Measurements from ENCODE around the gene FIBCD1.

Gene FIBCD1

DNA sequence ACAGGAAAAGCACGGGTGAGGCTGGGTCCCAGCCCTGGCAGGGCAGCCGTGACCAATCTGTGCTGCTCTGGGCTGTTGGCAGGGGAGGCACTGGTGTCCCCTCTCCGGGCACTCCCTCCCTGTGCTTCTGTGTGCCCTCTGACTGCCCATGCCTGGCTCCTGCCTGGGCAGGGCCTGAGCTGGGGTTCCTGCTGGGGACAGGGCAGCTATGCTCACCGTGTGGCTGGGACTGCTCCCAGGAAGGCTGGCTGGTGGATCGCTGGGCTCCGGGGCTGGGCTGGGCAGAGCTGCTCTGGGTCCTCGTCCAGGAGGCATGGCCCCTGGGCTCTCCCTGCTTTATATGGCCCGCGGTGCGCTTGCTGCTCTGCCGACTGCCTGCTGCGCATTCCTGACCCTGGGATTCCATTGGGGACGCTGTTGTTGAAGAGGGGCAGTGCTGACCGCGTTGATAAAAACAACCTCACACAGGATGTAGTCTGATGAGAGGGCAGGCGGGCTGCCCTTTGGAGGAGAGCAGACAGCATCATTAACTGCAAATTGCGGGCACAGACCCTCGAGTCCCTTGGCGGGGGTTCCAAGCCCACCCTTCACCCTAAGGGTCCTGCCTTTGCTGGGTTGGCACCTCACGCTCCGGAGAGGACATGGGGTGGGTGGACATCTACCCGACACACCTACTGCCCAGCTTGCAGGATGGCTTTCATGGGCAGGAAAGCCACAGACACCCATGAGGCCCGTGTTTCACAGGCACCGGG, 43.4 kb downstream of the FIBCD1 start:
- DNase-seq (ENCODE audit: low read depth in 2 of 2), result no peak

DNA sequence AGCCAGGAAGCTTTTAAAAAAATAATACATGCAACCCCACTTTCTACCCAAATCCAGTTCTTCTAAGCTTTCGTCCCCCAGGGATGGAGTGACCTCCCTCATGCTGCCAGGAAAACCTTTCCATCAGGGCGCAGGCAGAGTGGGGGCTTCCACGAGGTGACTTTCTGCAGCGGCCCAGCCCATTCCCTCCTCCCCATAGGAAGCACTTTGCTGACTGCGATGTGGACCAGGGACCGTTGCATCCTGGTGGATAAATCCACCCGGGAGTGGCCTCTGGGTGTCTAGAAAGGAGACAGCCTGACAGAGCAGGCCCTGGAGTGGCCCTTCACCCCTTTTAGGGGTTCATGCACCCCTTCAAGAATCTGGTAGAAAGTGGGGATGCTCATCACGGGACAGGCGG, 44.0 kb downstream of the FIBCD1 start:
- DNase-seq (ENCODE audit: low read depth in 2 of 2), result no peak

DNA sequence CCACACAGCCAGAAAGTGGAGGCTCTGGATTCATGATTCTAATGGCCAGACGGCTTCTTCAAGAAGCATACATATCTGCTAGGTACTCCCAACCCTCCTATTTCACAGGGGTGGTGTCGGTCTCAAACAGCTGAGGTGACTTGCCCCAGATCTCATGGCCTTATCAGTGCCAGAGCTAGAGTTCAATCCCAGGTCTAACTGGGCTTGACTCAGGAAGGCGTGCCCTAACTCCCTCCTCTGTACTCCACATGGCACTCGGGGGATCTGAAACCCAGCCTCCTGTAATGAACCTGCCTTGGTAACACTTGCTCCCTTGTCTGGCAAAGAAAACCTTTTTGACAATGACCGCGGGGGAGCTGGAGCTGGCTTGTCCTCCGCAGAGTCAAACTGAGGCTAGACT, 44.5 kb downstream of the FIBCD1 start:
- DNase-seq (ENCODE audit: low read depth in 2 of 2), result no peak

DNA sequence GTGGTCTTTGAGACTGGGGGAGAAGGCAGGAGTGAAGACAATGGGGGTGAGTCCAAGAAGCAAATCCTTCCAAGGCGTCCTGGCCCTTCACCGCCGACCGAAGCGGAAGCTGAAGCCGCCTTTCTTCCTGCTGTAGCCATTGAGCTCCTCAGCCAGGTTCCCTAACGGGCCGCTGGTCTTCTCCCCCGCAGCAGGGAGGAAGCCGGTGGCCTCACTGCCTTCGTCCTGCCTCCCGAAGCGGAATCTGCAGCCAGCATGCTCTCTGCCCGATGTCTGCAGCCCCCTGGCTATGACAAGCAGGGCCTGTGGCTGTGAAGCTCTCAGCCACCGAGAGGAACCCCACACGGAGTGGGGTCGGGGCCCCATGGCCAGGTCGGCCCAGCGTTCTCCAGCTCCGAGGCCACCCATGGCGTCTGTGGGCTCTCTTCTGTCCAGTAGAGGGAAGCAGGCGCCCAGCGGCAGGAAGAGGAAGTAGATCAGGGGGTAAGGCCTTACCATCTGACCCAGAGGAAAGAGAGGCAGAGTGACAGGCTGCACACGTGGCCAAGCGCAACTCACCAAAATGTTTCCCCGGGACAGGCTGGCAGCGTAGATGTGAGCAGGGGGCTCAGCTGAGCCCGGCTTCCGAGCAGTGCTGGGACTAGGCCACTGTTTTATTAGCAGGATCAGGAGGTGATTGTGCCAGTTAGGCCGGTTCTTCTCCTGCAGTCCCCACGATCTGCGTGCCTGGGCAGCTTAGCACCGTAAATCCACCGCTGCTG, 45.5 kb downstream of the FIBCD1 start:
- DNase-seq (ENCODE audit: low read depth in 2 of 2), result no peak

DNA sequence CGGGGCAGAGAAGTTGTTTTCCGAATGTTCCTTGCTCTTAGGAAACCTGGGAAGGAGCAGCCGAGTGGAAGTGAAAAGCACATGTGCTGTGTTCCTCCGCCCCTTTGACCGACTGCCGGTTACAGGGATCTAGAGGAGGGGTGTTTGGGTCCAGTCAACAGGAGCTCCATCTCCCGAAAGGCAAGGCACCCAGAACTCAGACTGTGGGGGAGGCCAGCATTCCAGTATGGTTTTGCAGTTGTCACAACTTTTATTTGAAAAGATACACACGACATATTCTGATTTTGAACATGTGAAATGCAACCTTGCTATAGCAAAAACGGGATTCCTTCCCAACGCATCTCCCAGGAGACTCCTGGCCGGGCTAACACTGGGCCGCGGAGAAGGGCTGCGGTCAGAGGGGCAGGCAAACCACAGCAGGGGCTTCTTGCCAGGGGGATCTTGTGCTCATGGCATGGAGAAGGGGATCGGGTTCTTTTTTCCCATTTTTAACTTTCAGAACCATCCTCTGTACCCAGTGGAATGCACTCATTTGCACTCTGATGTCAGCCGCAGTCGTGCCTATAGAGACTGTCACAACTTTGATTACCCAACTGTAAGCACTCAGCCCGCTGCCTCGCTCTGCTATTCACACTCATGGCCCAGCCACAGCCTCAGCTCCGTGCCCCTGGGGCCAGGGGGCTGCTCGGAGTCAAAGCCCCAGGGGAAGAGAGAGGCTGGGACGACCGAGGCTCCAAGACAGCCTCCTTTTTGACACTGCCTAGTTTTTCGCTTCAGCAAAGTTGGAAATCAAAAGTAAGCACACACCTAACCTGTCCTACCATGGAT, 46.4 kb downstream of the FIBCD1 start:
- DNase-seq (ENCODE audit: low read depth in 2 of 2), result no peak

DNA sequence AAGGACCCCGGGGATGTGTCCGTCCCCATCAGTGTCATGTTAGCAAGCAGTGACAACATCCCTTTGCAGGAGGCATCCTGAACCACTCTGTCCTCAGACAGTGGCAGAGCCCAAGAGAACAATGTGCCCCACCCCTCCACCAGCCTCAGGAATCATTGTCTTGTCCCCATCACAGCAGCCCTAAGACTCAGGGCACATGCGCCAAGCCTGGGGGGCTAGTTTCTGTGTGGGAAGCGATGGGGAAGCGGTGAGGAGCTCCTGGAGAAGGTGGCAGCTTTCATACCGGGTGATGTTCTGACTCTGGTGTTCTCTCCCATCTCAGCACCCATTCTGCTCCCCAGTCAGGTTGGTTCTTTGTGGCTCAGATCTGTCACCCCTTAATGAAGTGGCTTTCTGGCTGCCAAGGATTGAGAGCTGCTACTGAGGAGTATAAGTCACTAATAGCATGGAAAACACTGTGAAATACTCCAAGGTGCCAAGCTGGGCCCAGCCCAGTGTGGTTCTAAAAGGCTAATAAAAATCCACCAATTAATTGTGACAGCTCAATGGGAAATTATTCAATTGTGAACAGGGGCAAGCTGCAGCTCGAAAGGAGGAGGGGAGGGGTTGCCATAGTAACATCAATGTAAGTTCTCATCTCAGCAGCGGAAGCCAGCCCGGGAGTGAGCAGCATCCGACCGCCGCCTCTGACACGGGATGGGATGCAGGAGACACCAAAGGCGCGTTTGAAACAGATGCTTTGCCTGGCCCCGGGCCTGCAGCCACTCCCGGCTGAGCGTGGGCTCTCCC, 47.2 kb downstream of the FIBCD1 start:
- no peak for DNase-seq (ENCODE audit: low read depth in 2 of 2)

DNA sequence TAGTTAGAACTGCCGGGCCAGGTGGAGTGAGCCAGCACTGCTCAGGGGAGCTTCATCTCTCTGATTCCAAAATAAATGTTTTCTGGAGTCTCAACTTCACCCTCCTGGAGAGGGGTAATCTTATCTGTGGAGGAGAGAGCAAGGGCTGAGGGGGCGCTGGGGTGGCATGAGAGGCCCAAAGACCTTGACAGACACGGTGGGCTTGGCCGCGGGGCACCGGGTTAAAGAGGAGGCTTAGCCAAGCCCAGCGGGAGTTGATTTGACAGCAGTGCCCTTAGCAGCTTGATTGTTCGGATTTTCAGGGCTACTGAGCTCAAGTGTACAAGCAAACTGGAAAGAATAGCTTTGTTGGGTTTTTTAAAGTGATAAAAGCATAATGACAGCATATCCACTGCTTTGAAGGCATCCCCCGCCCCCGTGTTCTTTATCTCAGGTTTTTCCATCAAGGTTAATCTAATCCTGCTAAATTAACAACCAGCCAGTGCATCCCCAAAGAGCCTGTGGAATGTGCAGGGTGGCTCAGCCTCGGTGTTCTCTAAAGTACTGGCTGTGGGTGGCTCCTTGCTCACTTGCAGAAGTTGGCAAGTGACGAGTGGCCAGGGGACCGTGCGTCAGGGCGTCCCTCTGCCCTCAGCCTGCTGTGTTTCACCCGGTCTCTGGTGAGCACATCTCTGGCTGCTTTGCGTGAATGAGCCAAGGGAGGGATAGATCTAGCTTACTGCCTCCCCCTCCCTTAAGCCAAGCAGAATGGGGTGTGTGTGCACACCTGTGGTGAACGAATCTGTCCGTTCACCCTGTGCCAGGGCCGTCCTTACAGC, 48.0 kb downstream of the FIBCD1 start:
- DNase-seq (ENCODE audit: low read depth in 2 of 2), result no peak

DNA sequence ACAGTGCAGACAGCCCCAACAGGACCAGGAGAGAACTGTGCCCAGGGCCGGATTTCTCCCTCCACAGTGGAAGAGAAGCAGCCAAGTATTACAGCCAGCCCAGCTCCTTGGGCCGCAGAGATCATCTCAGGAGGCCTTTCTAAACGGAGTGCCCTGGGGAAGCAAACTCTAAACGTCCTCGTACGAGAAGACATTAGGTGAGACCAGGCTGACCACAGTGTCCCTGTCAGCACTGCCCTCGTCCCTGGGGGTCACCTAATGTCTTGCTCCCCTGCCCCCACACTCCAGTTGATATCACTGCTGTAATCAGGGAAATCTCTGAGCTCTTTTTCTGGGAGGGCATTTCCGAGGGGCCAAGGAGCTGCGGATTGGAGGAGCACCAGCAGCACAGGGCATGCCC, 48.9 kb downstream of the FIBCD1 start:
- DNase-seq (ENCODE audit: low read depth in 2 of 2), result no peak

DNA sequence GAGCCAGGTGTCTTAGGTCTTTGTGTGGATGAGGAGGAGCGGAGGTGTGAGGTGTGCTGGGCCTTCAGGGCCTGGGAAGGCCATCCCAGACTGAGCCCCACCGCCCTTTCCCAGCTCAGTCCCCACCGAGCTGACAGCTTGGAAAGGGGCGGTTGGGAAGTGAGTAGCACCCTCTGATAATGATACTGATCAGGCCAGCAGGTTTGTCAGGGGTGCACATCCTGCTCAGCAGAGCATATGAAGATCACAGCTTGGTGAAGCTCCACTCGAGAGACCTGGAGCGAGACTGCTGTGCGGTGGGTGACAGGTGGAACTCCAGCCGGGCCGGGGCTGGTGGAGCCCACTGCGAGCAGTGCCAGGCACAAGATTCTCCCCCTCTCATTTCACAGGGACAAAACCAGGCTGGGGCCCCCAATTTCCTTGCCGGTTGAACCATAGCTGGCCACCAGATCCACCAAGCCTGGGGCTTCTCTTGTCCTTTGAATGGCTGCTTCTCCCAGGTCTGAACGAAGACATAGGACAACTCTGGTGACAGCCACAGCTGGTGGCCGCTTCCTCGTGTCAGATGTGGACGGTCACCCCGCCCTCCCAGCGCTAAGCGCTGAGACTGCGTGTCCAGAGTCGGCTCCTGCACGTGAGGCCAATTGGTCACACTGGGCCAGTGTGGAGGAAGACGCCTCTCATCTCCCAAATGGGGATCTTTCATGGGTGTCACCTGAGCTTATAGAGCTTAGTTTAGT, 50.7 kb downstream of the FIBCD1 start:
- no peak for DNase-seq (ENCODE audit: low read depth in 2 of 2)

DNA sequence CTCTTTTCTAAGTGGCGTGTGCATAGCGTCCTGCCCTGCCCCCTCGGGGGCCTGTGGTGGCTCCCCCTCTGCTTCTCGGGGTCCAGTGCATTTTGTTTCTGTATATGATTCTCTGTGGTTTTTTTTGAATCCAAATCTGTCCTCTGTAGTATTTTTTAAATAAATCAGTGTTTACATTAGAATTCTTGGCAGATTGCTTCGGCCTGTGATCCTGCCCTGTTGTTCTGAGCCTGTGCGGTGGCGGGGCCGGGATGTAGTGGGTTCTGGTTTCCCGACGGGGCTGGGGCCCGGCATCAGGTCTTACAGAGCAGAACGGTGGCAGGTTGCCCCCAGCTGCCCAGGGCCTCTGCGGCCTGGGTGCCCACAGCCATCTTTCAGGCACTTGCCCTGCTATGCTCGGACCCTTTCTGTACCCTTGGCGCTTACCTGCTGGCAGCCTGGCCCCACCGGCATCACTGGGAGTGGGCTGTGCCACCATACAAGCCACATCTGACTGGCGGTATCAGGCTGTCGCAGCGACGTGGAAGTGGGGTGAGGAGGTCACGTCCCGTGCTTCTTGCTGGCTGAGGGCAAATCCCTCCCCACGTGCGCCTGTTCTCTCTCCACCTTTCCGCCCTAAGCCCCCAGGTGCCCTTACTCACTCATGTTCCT, 51.4 kb downstream of the FIBCD1 start:
- DNase-seq (ENCODE audit: low read depth in 2 of 2), result no peak

DNA sequence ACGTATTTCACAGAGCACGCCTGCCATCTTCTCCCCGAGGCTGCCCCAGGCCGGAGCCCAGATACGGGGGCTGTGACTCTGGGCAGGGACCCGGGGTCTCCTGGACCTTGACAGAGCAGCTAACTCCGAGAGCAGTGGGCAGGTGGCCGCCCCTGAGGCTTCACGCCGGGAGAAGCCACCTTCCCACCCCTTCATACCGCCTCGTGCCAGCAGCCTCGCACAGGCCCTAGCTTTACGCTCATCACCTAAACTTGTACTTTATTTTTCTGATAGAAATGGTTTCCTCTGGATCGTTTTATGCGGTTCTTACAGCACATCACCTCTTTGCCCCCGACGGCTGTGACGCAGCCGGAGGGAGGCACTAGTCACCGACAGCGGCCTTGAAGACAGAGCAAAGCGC, 52.1 kb downstream of the FIBCD1 start:
- no peak for DNase-seq (ENCODE audit: low read depth in 2 of 2)

DNA sequence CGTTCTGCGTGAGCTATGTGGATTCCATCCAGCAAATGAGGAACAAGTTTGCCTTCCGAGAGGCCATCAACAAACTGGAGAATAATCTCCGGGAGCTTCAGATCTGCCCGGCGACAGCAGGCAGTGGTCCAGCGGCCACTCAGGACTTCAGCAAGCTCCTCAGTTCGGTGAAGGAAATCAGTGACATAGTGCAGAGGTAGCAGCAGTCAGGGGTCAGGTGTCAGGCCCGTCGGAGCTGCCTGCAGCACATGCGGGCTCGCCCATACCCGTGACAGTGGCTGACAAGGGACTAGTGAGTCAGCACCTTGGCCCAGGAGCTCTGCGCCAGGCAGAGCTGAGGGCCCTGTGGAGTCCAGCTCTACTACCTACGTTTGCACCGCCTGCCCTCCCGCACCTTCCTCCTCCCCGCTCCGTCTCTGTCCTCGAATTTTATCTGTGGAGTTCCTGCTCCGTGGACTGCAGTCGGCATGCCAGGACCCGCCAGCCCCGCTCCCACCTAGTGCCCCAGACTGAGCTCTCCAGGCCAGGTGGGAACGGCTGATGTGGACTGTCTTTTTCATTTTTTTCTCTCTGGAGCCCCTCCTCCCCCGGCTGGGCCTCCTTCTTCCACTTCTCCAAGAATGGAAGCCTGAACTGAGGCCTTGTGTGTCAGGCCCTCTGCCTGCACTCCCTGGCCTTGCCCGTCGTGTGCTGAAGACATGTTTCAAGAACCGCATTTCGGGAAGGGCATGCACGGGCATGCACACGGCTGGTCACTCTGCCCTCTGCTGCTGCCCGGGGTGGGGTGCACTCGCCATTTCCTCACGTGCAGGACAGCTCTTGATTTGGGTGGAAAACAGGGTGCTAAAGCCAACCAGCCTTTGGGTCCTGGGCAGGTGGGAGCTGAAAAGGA, 53.3 kb downstream of the FIBCD1 start:
- no peak for DNase-seq (ENCODE audit: low read depth in 2 of 2)

DNA sequence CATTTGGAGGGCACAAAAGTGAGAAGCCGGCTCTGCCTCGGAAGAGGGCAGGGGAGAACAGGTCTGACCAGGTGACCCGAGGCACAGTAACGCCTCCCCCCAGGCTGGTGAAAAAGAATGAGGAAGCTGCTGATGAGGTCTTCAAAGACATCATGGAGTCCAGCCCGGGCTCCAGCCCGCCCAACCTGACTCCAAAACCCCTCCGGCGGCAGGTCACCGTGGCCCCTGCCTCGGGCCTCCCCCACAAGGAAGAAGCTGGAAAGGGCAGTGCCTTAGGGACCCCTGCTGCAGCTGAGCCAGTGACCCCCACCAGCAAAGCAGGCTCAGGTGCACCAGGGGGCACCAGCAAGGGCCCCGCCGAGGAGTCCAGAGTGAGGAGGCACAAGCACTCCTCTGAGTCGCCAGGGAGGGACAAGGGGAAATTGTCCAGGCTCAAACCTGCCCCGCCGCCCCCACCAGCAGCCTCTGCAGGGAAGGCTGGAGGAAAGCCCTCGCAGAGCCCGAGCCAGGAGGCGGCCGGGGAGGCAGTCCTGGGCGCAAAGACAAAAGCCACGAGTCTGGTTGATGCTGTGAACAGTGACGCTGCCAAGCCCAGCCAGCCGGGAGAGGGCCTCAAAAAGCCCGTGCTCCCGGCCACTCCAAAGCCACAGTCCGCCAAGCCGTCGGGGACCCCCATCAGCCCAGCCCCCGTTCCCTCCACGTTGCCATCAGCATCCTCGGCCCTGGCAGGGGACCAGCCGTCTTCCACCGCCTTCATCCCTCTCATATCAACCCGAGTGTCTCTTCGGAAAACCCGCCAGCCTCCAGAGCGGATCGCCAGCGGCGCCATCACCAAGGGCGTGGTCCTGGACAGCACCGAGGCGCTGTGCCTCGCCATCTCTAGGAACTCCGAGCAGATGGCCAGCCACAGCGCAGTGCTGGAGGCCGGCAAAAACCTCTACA, 54.2 kb downstream of the FIBCD1 start:
- no peak for DNase-seq (ENCODE audit: low read depth in 2 of 2)

DNA sequence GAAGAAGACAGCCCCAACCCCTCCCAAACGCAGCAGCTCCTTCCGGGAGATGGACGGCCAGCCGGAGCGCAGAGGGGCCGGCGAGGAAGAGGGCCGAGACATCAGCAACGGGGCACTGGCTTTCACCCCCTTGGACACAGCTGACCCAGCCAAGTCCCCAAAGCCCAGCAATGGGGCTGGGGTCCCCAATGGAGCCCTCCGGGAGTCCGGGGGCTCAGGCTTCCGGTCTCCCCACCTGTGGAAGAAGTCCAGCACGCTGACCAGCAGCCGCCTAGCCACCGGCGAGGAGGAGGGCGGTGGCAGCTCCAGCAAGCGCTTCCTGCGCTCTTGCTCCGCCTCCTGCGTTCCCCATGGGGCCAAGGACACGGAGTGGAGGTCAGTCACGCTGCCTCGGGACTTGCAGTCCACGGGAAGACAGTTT, 54.9 kb downstream of the FIBCD1 start:
- DNase-seq (ENCODE audit: low read depth in 2 of 2), result no peak

DNA sequence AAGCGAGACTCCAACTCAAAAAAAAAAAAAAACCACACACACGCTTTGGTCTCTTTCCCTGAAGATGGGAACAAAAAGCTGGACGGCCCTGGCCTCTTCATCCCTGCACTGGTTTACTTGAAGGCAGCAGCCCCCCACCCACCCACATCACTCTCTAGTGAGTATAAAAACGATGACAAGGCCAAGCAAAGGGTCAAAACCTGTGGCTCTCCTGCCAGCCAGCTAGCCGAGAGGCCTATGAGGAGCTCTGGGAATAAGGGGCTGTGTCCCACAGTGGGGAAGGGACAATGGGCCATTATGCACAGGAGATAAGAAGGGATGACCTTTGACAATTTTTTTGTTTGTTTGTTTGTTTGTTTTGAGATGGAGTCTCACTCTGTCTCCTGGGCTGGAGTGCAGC, 55.6 kb downstream of the FIBCD1 start:
- no peak for DNase-seq (ENCODE audit: low read depth in 2 of 2)

DNA sequence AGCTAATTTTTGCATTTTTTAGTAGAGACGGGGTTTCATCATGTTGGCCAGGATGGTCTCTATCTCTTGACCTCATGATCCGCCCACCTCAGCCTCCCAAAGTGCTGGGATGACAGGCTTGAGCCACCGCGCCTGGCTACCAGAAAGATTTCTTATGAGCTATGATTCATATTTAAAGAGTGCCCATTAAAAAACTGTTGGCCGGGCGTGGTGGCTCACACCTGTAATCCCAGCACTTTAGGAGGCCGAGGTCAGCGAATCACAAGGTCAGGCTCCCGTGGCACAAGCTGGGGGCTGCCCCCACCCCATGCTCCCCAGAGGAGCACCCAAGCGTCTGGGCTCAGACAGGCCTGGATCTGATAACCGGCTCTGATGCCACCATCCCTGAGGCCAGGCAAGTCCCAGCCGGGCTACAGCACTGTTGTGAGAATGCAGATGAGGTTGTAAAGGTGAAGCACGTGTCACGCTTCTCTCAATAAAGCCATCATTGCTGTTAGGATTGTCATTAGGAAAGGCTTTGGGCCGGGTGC, 56.3 kb downstream of the FIBCD1 start:
- DNase-seq (ENCODE audit: low read depth in 2 of 2), result no peak

DNA sequence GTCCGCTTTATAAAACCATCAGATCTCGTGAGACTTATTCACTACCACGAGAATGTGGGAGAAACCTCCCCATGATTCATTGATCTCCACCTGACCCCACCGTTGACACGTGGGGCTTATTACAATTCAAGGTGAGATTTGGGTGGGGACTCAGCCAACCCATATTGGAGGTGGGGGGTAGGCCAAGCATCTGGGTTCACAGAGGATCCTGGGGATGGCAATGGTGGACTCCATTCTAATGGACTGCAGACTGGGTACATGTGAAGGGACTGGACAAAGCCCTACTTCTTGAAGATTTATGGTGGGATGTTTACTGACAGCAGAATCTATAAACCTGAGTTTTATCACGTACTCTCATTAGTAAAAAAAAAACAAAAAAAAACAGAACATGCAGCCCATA, 57.5 kb downstream of the FIBCD1 start:
- no peak for DNase-seq (ENCODE audit: low read depth in 2 of 2)

All from stimulated activated CD4-positive, alpha-beta T cell treated with anti-CD3 and anti-CD28 coated beads, Interleukin-15, amount 100 ng/mL, for 48 hours (primary cell).